Measurements from ENCODE around the gene MAP1A.

Gene MAP1A

DNA sequence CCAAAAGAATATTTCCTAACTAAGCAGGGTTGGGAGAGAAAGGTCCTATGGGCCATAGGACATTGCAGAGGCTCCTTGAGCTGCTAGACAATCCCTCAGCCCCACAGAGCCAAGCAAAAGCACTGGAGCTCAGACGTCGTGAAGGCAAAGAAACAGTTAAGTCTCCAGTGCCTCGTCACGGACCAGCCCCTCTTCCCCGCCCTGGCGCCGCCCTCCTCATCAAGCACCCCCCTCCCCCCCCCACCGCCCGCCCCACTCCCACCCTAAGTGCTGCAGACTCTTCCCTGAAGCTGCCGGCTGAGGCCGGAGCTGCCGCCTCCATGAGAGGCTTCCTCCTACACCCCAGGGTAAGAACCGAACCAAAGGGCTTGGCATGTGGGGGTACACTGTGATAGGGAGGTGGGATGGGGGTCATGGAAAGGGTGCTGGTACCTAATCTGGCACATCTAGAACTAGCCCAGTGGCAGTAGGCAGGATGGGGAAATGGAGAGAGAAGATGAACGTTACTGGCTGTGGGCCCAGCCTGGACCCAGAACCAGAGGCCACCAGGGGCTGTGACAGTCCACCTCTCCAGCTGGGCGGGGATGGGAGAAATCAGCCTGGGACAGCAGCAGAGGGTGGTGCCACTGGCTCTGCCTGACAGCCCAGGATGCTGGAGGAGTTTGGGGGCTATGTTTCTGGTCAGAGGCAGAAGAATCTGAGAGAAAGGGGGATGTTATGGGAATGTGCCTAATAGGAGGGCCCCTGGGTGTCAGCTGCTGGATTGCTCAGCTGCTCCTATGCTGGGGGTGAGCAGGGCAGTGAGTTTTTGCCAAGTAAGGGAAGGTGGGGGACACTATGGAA lies at the start of gene MAP1A:
Gene MAP1A, plus strand, starts transcription at position 255 of the 843 bp plus-strand sequence. CDS start 3,866 bp downstream, outside the sequence.
- peak; percentile 6 for DNase-seq

GRCh38 chr15:43469867-43470266 lies 47.5 kb upstream of the MAP1A start:
- DNase-seq = no peak

GRCh38 chr15:43471975-43472374 lies 45.4 kb upstream of the MAP1A start:
- no peak for DNase-seq

GRCh38 chr15:43473885-43474284 lies 43.5 kb upstream of the MAP1A start:
- DNase-seq = no peak

DNA sequence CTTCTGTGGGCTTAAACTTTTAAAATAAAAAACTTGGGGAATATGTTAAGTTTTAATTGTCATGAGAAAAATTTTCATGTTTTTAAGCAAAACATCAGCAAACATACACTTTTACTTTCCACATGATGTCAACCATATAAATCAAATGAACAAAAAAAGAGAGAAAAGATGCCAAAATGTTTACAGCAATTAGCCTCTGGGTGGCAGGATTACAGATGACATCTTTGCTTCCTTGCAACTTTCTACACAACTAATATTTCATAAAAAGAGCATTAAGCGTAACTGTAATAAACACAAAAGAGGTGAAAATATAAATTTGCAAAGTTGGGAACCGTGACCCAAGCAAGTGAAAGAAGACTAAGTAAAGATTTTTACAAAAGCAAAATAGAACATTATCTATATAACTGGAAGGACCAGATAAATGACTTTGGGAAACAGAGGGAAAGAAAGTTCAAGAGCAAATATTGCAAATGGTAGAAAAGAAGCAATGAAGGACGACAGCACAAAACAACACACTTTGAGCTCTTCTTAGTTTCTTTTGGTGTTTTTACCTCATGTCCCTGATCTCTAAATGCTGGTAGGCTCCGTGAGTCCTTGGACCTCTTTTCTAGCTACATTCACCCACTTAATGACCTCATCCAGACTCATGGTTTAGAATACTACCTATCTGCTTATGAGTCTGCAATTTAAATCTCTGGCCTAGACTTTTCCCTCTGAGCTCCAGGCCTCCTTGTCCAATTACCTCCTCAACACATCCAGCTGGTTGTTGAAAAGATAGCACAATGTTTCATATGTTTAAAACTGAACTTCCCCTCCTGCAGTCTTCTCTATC lies 33.9 kb upstream of the MAP1A start:
- DNase-seq = no peak

GRCh38 chr15:43484455-43484854 lies 33.0 kb upstream of the MAP1A start:
- DNase-seq = no peak

- DNase-seq = no peak
These were observed 30.0 kb upstream of the MAP1A start for GRCh38 chr15:43487271-43487895.

- no peak for DNase-seq
These were observed 28.6 kb upstream of the MAP1A start for GRCh38 chr15:43488790-43489189.

DNA sequence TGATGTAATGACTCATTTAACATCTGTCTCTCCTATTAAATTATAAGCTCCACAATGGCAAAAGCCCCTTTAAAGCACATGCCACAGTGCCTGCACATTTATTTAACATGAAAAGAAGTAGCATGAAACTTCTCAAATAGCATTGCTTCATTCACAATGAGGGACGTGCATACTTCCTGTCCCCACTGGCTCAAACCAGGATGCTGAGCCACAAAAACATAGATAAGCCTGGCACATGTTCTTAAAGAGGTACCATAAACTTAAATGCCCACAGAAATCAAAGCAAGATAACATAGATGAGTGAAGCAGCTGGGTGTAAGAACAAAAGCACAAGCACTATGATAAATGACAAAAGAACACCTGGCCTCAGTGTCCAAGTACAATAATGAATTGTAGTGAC lies 28.2 kb upstream of the MAP1A start:
- no peak for DNase-seq

GRCh38 chr15:43492266-43492665 lies 25.1 kb upstream of the MAP1A start:
- no peak for DNase-seq

GRCh38 chr15:43492673-43493601 lies 24.5 kb upstream of the MAP1A start, which contains the start of gene TP53BP1:
Gene TP53BP1 (minus strand): TSS chr15:43493156. CDS start chr15:43493043, 113 bp downstream.
- peak; percentile 74 for DNase-seq

- DNase-seq = no peak
These were observed 23.5 kb upstream of the MAP1A start for GRCh38 chr15:43493703-43494472.

- DNase-seq = no peak
These were observed 18.4 kb upstream of the MAP1A start for GRCh38 chr15:43498990-43499389.

DNA sequence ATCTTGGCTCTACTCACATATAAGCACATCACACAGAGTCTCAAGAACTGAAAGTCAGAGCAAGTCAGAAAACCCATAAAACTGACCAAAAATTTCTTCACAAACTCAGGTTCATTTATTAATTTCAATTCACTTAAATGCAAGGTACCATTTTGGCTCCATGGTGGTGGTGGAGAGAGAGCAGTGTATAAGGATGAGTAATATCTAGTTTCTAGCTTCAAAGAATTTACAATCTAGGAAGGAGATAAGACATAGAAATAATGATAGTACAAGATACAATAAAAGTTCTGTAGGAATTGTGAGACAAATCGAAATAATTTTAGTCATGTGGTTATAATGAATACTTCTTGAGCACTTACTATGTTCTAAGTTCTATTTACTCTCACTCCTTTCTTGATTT lies 17.8 kb upstream of the MAP1A start:
- no peak for DNase-seq

GRCh38 chr15:43505738-43506137 lies 11.7 kb upstream of the MAP1A start:
- no peak for DNase-seq

DNA sequence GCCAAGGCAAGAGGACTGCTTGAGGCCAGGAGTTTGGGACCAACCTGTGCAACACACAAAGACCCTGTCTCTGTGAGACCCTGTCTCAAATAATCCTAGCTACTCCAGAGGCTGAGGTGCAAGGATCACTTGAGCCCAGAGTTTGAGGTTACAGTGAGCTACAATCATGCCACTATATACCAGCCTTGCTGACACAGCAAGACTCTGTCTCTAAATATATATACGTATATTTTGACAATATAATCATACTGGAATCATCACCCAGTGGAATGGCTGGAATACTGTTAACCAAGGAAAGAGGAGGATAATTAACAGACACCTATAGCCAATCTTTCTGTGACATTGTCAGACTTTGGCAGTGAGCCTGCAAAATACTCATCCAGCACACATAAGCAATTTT lies 9.0 kb upstream of the MAP1A start:
- DNase-seq = no peak

DNA sequence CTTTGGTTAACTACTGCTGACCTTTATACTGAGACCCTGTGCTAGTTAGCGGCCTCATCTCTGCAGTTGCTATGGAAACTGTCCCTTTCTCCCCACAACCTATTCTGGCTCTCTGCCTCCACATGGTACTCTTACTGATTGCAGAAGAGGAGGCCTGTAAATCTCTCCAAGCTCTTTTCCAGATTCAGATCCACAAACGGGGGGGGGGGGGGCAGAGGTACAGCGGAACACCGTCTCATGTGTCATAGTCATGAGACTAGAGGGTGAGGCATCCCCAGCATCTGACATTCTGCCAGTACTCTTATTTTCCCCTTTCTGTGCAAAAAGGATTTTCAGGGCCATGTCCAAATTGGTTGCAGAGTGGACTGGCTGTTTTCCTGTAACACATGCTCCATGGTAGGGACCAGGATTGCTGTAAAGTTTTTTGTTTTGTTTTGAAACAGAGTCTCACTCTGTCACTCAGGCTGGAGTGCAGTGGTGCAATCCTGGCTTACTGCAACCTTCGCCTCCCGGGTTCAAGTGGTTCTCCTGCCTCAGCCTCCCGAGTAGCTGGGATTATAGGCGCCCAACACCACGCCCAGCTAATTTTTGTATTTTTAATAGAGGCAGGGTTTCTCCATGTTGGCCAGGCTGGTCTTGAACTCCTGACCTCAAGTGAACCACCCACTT lies 8.3 kb upstream of the MAP1A start:
- no peak for DNase-seq

DNA sequence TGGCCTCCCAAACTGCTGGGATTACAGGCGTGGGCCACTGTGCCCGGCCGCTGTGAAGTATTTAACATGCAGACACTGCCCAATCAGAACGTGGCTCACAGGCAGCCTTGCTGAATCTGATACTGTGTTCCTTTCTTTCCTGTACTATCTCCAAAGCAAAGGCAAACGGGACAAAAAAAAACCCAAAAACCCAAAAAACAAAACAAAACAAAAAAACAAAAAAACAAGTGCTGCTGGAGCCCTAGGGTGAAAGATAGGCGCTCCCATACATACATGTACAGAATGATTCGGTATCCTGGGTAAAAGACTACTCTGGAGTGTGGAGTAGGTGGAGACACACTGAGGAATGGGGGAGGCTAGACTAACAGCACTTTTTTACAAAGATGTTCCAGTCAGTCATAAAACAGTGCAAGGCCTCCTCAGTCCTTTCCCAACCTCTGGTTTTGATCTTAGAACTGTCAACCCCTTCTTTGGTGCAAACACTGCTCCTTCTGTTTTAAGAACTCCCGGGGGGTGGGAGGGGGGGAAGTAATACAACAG lies 7.7 kb upstream of the MAP1A start:
- DNase-seq = no peak

GRCh38 chr15:43510200-43511011 lies 7.0 kb upstream of the MAP1A start:
- peak; percentile 82 for DNase-seq
